ENCODE data around the gene RASSF6.

The RASSF6 gene

GRCh38 chr4:73589887-73590801 lies 30.1 kb downstream of the RASSF6 start (continued):
- no peak for TF ChIP-seq ZNF398 (tag by site-specific recombination; IDR thresholded peaks at IDR 0.05)
- TF ChIP-seq ZNF23 (tag by site-specific recombination; IDR thresholded peaks at IDR 0.05; ENCODE audit: borderline replicate concordance), result no peak
- TF ChIP-seq ZNF501 (tag by site-specific recombination; IDR thresholded peaks at IDR 0.05), result no peak
- no peak for TF ChIP-seq ZNF513 (tag by site-specific recombination; IDR thresholded peaks at IDR 0.05)
- no peak for TF ChIP-seq ZNF521 (tag by site-specific recombination; IDR thresholded peaks at IDR 0.05)
- TF ChIP-seq INSM2 (tag by site-specific recombination; IDR thresholded peaks at IDR 0.05), result no peak
- no peak for TF ChIP-seq KLF10 (tag by site-specific recombination; IDR thresholded peaks at IDR 0.05)
- peak; percentile 34 for TF ChIP-seq FEZF1 (tag by site-specific recombination; IDR thresholded peaks at IDR 0.05)
- TF ChIP-seq TCF7L2 (IDR thresholded peaks at IDR 0.05; ENCODE audit: borderline replicate concordance, low read depth, low read length), result no peak
- no peak for TF ChIP-seq ZNF138 (tag by site-specific recombination; IDR thresholded peaks at IDR 0.05; ENCODE audit: borderline replicate concordance)
- no peak for TF ChIP-seq ZNF140 (tag by site-specific recombination; IDR thresholded peaks at IDR 0.05)
- peak; percentile 53; the same call in 1 of the 2 replicates for TF ChIP-seq ZNF629 (tag by site-specific recombination; IDR thresholded peaks at IDR 0.05)
- 0 out of 2 replicates have a peak, but pooled peaks have one; percentile 18 for TF ChIP-seq TSHZ1 (tag by site-specific recombination; IDR thresholded peaks at IDR 0.05; ENCODE audit: borderline replicate concordance)
- TF ChIP-seq ZNF175 (tag by site-specific recombination; IDR thresholded peaks at IDR 0.05), result no peak

- Histone ChIP-seq H3K9me3 (ENCODE audit: control insufficient read depth, insufficient read depth, low read depth, low read length) (no peaks in the 10 kb centered on the region), H3K4me3 (ENCODE audit: low read depth, low read length) (no peak overlapping the region), H3K4me1 (ENCODE audit: control insufficient read depth, insufficient read depth, low read length) (peaks cover 8% of the 10 kb centered on the region), H3K36me3 (ENCODE audit: control insufficient read depth in 2 of 2, insufficient read depth in 1 of 2, low read length in 2 of 2) (no peaks in the 10 kb centered on the region), H3K27ac (ENCODE audit: extremely low read depth, low read depth, low read length) (0 out of 2 replicates have a peak overlapping the region, but pooled peaks have one; percentile 35)
- POLR2A ChIA-PET, result no interaction called here
- CTCF ChIA-PET, result interaction anchor here (0.6 to 1.1 kb wide), 3 partner anchors 29 to 78 kb away, joined by 3 to 4 read pairs (median 4); no protein-coding TSS in a partner anchor
- no peak for TF ChIP-seq ZNF571 (tag by site-specific recombination; IDR thresholded peaks at IDR 0.05)
- TF ChIP-seq TSHZ1 (tag by site-specific recombination; IDR thresholded peaks at IDR 0.05; ENCODE audit: borderline replicate concordance), result 0 out of 2 replicates have a peak, but pooled peaks have one; percentile 19
- TF ChIP-seq ZBTB20 (tag by site-specific recombination; IDR thresholded peaks at IDR 0.05), result no peak
- peak; percentile 55; the same call in 1 of the 2 replicates for TF ChIP-seq OSR2 (tag by site-specific recombination; IDR thresholded peaks at IDR 0.05)
- TF ChIP-seq ZNF341 (tag by site-specific recombination; IDR thresholded peaks at IDR 0.05; ENCODE audit: low read depth), result no peak
- TF ChIP-seq ZNF629 (tag by site-specific recombination; IDR thresholded peaks at IDR 0.05), result peak; percentile 67; the same call in 1 of the 2 replicates
- no peak for TF ChIP-seq ZNF555 (tag by site-specific recombination; conservative IDR thresholded peaks at IDR 0.05)
- TF ChIP-seq ZBTB21 (tag by site-specific recombination; IDR thresholded peaks at IDR 0.05), result no peak
Observed at GRCh38 chr4:73589261-73589847, 30.9 kb downstream of the RASSF6 start.
